Measurements from ENCODE around the gene IGSF8.

- TF ChIP-seq CTCF (IDR thresholded peaks at IDR 0.05) = no peak
- no peak for TF ChIP-seq POLR2A (IDR thresholded peaks at IDR 0.05)
- no peak for TF ChIP-seq EP300 (IDR thresholded peaks at IDR 0.05; ENCODE audit: low read depth)
- no peak for TF ChIP-seq POLR2AphosphoS5 (IDR thresholded peaks at IDR 0.05)
Measured at GRCh38 chr1:160052936-160053335, 45.5 kb downstream of the IGSF8 start.

Data from transverse colon (tissue), 4 donors.